ENCODE results near the gene SERGEF.
A peak's percentile ranks its signal among the peaks of the same experiment; 100 is the strongest.

The SERGEF gene

GRCh38 chr11:18012906-18013781 is at the start of gene SERGEF:
Gene SERGEF, minus strand, starts transcription at chr11:18013047. Its CDS starts 37 bp downstream, at chr11:18013010.
- DNase-seq (ENCODE audit: low read depth in 2 of 2), result peak; percentile 70 to 74

DNA sequence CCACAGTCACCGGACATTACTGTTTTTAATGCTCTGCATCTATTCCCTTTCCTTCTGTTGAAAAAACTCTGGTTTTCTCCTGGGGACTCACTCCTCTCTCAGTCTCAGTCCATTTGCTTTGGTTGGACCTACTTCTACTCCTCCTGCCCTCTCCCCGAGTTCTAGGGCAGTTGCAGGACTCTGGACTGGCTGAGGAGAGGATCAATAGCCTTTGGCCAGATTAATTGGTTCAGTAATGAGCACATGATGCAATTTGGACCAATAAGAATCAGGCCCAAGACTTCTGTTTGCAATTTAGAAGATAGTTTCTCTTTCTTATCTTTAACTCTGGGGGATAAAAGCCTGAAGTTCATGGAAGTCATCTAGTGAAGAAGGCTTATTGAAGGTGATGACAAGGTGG is 48.5 kb upstream of the SERGEF start:
- DNase-seq (ENCODE audit: low read depth in 2 of 2), result no peak

DNA sequence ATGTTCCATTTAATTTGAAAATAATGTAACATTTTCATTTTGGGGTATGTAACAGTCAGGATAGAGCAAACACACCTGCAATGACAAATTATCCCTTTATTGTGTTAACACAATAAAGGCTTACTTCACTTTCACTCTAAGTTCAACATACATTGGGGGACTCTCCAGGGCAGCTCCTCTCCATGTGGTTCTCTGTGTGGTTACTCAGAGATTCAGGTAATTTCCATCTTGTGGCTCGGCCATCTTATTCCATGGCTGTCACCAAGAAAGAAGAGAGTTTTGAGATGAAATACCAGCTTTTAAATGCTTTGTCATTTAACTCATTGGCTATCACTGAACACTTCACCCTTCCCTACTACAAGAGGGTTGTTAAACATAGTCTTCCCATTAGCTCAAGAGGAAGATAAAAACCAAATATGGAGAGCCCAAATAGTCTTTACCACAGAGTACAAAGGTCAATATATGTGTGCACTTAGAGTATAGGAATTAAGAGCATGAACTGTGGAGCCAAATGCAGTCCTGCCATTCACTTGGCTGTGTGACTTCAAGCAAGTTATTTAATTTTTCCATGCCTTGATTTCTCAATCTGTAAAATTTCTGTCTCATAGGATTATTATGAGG is 43.8 kb upstream of the SERGEF start:
- no peak for DNase-seq (ENCODE audit: low read depth in 2 of 2)

DNA sequence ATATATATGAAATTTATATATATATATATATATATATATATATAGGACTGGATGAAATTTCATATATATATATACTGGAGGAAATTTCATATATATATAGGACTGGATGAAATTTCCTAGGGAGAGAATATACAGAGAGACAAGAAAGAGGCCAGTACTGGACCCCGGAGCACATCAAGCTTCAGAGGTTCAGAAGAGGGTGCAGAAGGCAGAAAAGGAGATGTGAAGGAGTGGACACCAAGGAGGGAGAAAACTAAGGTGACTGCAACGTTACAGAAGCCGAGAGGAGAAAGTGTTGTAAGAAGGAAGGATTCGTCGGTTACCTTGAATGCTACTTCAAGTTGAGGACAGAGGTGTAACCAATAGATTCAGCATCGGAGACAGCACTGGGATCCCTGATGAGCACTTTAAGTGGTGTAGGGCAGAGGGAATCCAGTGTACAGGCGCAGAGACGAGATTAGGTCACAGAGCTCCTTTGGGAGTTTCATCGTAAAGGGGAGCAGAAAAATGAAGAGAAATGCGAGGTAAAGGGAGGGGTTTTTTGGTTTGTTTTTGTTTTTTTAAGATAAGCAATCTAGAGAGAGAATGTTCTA is 41.8 kb upstream of the SERGEF start:
- DNase-seq (ENCODE audit: low read depth in 2 of 2), result no peak

GRCh38 chr11:18050848-18051247 is 38.0 kb upstream of the SERGEF start:
- DNase-seq (ENCODE audit: low read depth in 2 of 2), result no peak

- no peak for DNase-seq (ENCODE audit: low read depth in 2 of 2)
These were observed 33.4 kb upstream of the SERGEF start, which contains the start of gene TPH1 for GRCh38 chr11:18046116-18046777. Gene TPH1, minus strand, starts transcription at chr11:18046269. Its CDS starts 5,507 bp downstream, at chr11:18040762.

DNA sequence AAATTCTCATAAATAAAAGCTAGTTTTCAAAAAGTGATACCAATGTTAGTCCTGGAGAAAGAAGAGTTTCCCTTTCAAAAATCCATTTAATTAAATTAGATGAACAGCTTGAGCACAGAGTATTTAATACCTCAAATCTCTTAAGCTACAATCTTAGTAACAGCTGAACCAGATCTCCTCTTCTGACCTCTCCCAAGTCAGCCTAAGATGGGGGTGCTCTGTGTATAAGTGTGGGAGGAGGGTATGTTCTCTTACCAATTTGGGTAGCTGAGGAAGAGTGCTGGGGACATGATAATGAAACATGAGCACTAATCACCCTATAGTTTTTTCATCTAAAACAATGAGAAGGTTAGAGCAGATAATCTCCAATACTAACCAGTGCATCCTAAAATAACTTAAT is 23.6 kb upstream of the SERGEF start:
- DNase-seq (ENCODE audit: low read depth in 2 of 2), result no peak

DNA sequence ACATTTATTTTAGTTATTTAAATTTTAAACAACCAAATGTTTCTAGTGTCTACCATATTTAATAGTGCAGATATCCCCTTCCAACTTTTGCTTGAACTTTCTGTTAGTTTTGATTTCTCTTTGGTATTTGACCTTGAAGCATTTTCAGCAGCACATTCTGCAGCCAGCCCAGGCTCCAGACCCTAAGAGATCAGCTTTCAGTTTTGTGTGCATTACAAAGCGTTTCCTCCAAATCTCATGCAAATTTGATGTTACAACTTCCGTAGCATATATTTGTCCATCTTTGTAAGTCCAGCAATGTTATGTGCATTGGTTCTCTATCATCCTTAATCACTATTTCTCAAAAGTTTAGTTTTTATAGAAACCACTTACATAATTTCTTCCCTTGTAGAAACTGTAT is 14.6 kb upstream of the SERGEF start:
- no peak for DNase-seq (ENCODE audit: low read depth in 2 of 2)

DNA sequence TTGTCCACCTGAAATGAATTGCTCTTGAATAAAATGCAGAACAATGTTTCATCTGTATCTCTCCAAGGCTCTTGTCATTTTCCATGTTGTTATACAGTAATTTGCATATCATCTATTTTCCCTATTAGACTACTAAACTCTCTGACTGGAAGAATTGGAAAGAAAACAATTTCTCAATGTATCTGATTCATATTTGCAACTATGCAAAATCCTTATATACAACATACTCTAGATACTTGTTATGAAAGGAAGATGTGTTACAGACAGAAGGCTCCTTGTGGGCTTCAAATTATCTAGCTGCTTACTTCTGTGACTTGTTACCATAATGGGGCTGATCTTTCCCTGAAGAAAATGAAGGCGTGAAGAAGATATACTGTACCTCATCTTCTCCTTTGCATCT is 9.6 kb upstream of the SERGEF start:
- DNase-seq (ENCODE audit: low read depth in 2 of 2), result no peak

GRCh38 chr11:18019650-18020049 is 6.8 kb upstream of the SERGEF start:
- DNase-seq (ENCODE audit: low read depth in 2 of 2), result no peak

DNA sequence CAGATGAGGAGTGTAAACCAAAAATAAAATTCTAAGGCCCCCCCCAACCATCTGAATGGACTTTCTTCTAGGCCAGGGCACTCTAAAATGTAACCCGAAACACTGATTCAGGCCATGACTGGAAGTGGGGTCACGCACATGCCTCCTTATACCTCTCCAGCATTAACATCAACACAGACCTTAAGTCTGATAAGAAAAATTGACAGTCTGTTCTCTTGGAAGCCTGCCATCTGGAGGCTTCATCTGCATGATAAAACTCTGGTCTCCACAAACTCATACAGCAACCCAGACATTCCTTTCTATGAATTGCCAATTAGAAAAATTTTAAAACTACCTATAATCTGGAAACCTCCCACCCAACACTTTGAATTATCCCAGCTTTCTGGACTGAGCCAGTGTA is 3.9 kb upstream of the SERGEF start:
- DNase-seq (ENCODE audit: low read depth in 2 of 2), result no peak

DNA sequence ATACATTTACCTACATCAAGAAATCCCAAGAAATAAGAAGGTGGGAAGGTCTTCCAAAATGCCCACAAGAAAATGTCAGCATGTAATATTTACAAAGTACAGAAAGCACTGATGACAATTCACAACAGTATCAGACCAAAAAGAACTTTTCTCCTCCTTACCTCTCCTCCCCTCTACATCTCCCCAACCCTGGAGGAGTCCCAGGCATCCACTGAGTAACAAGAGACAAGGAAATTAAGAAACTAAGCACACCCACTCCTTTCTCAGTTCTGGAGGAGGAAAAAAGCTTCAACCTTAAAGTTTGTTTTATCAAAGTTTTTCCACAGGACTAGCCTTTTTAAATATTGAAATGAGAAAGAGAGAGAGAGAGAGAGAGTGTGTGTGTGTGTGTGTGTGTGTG is 2.0 kb upstream of the SERGEF start:
- DNase-seq (ENCODE audit: low read depth in 2 of 2), result no peak

GRCh38 chr11:18013790-18014507 is 1.1 kb upstream of the SERGEF start:
- DNase-seq (ENCODE audit: low read depth in 2 of 2), result no peak

GRCh38 chr11:18012122-18012905 is 533 bp downstream of the SERGEF start:
- DNase-seq (ENCODE audit: low read depth in 2 of 2), result no peak

- DNase-seq (ENCODE audit: low read depth in 2 of 2), result no peak
These were observed 1.2 kb downstream of the SERGEF start for GRCh38 chr11:18011633-18012032.

DNA sequence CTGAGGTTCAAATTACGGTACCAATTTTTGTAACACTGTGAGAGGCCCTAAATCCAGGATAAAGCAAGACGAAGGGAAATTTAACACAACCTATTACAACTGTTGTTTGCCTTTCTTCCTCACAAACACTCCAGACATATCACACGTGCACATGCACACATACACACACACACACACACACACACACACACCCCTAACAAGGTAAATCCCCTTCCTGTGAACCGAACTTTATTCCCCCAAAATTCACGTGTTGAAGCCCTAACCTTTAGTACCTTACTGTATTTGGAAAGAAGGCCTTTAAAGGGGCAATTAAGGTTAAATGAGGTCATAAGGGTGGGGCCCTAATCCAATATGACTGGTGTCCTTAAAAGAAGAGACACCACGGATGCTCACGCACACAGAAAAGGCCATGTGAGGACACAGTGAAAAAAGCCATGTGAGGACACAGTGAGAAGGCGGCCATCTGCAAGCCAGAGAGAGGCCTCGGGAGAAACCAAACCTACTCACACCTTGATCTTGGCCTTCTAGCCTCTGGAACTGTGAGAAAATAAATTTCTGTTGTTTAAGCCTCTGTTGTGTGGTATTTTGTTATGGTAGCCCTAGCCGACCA is 1.8 kb downstream of the SERGEF start:
- DNase-seq (ENCODE audit: low read depth in 2 of 2), result no peak

- DNase-seq (ENCODE audit: low read depth in 2 of 2), result no peak
These were observed 2.7 kb downstream of the SERGEF start for GRCh38 chr11:18010121-18010670.

DNA sequence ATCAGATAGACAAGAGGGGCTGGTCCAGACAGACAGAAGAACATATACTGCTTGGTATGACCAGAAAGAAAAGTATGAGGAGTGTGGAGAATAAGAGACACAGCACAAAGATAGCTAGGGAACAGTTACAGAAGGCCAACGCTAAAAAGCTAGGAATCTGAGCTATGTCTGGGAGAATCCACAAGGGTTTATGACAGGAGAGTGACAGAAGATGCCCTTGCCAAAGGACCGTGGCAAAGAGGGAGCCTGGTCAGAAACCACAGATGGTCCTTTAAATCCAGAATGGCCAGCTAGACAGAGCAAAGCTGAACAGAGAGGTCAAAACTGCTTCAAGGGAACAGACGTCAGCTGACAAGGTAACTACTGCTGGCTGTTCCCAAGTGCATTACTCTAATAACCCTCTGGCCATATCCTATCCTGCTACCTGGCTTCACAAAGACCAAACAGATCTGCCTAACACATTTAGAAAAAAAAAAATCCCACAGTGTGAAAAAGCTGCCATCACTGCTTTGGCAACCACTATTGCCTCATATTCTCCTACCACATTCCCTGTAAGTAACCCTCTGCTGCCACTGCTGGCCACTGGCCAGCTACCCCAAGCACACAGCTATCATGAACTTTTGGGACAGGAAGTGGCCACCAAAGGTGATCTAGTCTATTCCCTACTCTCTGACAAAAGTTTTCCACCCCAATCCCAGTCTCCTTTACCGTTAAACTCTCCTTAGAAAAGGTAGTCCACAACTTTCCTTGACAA is 7.3 kb downstream of the SERGEF start:
- DNase-seq (ENCODE audit: low read depth in 2 of 2), result no peak

DNA sequence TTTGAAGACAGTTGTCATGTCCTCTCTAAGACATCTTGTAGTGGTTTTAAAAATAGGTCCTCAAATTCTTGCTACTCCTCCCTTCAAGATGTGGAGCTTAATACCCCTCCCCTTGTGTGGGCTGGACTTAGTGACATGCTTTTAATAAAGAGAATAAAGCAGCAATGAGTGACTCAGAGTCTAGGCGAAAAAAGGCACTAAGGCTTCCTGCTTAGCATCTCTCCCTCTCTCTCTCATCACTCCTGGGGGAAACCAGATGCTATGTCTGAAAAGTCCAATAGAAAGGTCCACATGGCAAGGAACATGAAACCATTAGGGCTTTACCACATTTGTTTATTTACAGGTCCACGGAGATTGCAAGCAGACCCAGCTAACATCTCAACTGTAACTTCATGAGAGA is 11.7 kb downstream of the SERGEF start:
- peak; percentile 32 to 35 for DNase-seq (ENCODE audit: low read depth in 2 of 2)
